Activated B cell treated with CpG ODN at 0.5 μM for 24 hours (primary cell): ENCODE measurements around the gene COA1. TPM values are rescaled to one million over a fixed set of nuclear protein-coding genes. Genes with fewer than 3 reads are reported as not detected.
A peak's percentile ranks its signal among the peaks of the same experiment; 100 is the strongest.

Experiments
- ATAC-seq: fragments of 200-7000 bp; cut with Tn5 transposase; one replicate; pipeline ENCODE4 v1.10.0; 2021; ENCODE audit warnings: low read depth, mild to moderate bottlenecking, moderate library complexity
- CTCF ChIA-PET: fragments of 350-600 bp; sonication (Branson Sonifier 250); formaldehyde crosslinking; loops from one replicate; lab custom pipeline; 2021; ENCODE audit warnings: antibody characterized with exemption; lab: Charles Lee
- POLR2A ChIA-PET: fragments of 350-600 bp; sonication (Branson Sonifier 250); formaldehyde crosslinking; loops from one replicate; lab custom pipeline; 2021; ENCODE audit warnings: antibody characterized with exemption; lab: Charles Lee
- DNase-seq: peaks from one replicate; pipeline ENCODE4 v3.0.0; 2022
- H3K27ac Mint-ChIP-seq: one replicate; pipeline ENCODE4 v1.8.0; 2020; ENCODE audit warnings: mixed read lengths
- H3K27me3 Mint-ChIP-seq: one replicate; pipeline ENCODE4 v1.8.0; 2021; ENCODE audit warnings: mixed read lengths
- H3K36me3 Mint-ChIP-seq: one replicate; pipeline ENCODE4 v1.8.0; 2021; ENCODE audit warnings: low read depth, mixed read lengths
- H3K4me1 Mint-ChIP-seq: one replicate; pipeline ENCODE4 v1.8.0; 2021; ENCODE audit warnings: mixed read lengths
- H3K4me3 Mint-ChIP-seq: one replicate; pipeline ENCODE4 v1.8.0; 2020; ENCODE audit warnings: mild to moderate bottlenecking, mixed read lengths
- H3K9me3 Mint-ChIP-seq: one replicate; pipeline ENCODE4 v1.8.0; 2020; ENCODE audit warnings: mixed read lengths
- CTCF ChIP-seq: fragments of 200-600 bp; IDR thresholded peaks from one replicate; pipeline ENCODE4 v1.8.0; 2022; ENCODE audit warnings: antibody characterized with exemption, mild to moderate bottlenecking
- intact Hi-C: fragments of 100-400 bp; cut with micrococcal nuclease; formaldehyde crosslinking; loops from one replicate; pipeline ENCODE4 v1.15.1; 2024
- total RNA-seq: library from RNA; stranded (reverse); gene quantifications from 2 replicates; pipeline ENCODE4 v1.2.3, GENCODE V29; 2022

COA1 gene
- total RNA-seq, 1 donor from 2014 or later = 56.9 TPM

GRCh38 chr7:43668035-43668434, 61.3 kb downstream of the COA1 start:
- POLR2A ChIA-PET = no interaction called here
- Mint-ChIP-seq H3K27me3 (no peaks in the 10 kb centered on the region), H3K4me3 (no peak overlapping the region), H3K27ac (no peak overlapping the region), H3K4me1 (peaks cover 64% of the 10 kb centered on the region), H3K36me3 (peaks cover 62% of the 10 kb centered on the region), H3K9me3 (peaks cover 33% of the 10 kb centered on the region)
- ATAC-seq (no peak), DNase-seq (no peak)
- intact Hi-C loops = no loop called here
- CTCF ChIA-PET = interaction anchor here (1.3 to 2.3 kb wide), 2 partner anchors 32 to 85 kb away, joined by 4 to 14 read pairs; partner anchors contain the start of gene STK17A
- TF ChIP-seq CTCF = no peak

GRCh38 chr7:43666938-43667337, 62.4 kb downstream of the COA1 start:
- intact Hi-C loops = no loop called here
- Mint-ChIP-seq H3K9me3 (peaks cover 27% of the 10 kb centered on the region), H3K36me3 (peaks cover 58% of the 10 kb centered on the region), H3K27me3 (no peaks in the 10 kb centered on the region), H3K4me3 (no peak overlapping the region), H3K27ac (no peak overlapping the region), H3K4me1 (peaks cover 56% of the 10 kb centered on the region)
- CTCF ChIA-PET = interaction anchor here (1.4 kb wide), 1 partner anchor 84 kb away, joined by 4 read pairs; the partner anchor contains the start of gene STK17A
- POLR2A ChIA-PET = no interaction called here
- TF ChIP-seq CTCF = no peak
- DNase-seq (no peak), ATAC-seq (no peak)

GRCh38 chr7:43664681-43665080, 64.6 kb downstream of the COA1 start:
- no peak for DNase-seq
- Mint-ChIP-seq H3K4me3 (no peak overlapping the region), H3K27ac (no peak overlapping the region), H3K9me3 (peaks cover 19% of the 10 kb centered on the region), H3K27me3 (no peaks in the 10 kb centered on the region), H3K36me3 (peaks cover 54% of the 10 kb centered on the region), H3K4me1 (peaks cover 56% of the 10 kb centered on the region)
- TF ChIP-seq CTCF = no peak
- no peak for ATAC-seq
- POLR2A ChIA-PET = interaction anchor here (0.6 to 0.9 kb wide), 3 partner anchors 13 to 22 kb away, joined by 4 to 6 read pairs (median 5); no protein-coding TSS in a partner anchor
- intact Hi-C loops = loop anchor here (1.0 kb wide), 1 partner anchor 10 kb away; no protein-coding TSS in a partner anchor
- CTCF ChIA-PET = no interaction called here

- CTCF ChIA-PET = interaction anchor here (1.0 kb wide), 2 partner anchors 40 to 77 kb away, joined by 3 to 4 read pairs; partner anchors contain the start of gene STK17A
- POLR2A ChIA-PET = interaction anchor here (1.6 kb wide), 1 partner anchor 10 kb away, joined by 12 read pairs; no protein-coding TSS in a partner anchor
- Mint-ChIP-seq H3K9me3 (no peaks in the 10 kb centered on the region), H3K27ac (peak overlapping the region; percentile 1), H3K4me1 (peaks cover 51% of the 10 kb centered on the region), H3K27me3 (no peaks in the 10 kb centered on the region), H3K4me3 (no peak overlapping the region), H3K36me3 (peaks cover 44% of the 10 kb centered on the region)
- DNase-seq (no peak), ATAC-seq (no peak)
- TF ChIP-seq CTCF = no peak
- intact Hi-C loops = loop anchor here (1.0 kb wide), 1 partner anchor 10 kb away; no protein-coding TSS in a partner anchor
Measured at GRCh38 chr7:43660141-43660540, 69.2 kb downstream of the COA1 start.

- H3K4me3 Mint-ChIP-seq = no peak overlapping the region
- POLR2A ChIA-PET = no interaction called here
- TF ChIP-seq CTCF = no peak
- DNase-seq (no peak), ATAC-seq (no peak)
- no peaks in the 10 kb centered on the region for H3K9me3 Mint-ChIP-seq
- intact Hi-C loops = no loop called here
- peaks cover 47% of the 10 kb centered on the region for H3K4me1 Mint-ChIP-seq
- H3K27me3 Mint-ChIP-seq = no peaks in the 10 kb centered on the region
- H3K27ac Mint-ChIP-seq = peak overlapping the region; percentile 1
- peaks cover 44% of the 10 kb centered on the region for H3K36me3 Mint-ChIP-seq
- CTCF ChIA-PET = no interaction called here
Measured at GRCh38 chr7:43659549-43659896, 69.8 kb downstream of the COA1 start.
